OCI-LY1 (cell line): ENCODE data around the gene TIMM22.

Experiments
- H2AFZ ChIP-seq: fragments of 200-600 bp; sonication (generic), shearing (Covaris generic); 2 replicates; pipeline ENCODE4 v1.6.0; 2014; ENCODE audit warnings: antibody characterized with exemption, mild to moderate bottlenecking, low read length
- H3F3A ChIP-seq: fragments of 200-600 bp; sonication (generic), shearing (Covaris generic); 2 replicates; pipeline ENCODE4 v1.6.0; 2014; ENCODE audit warnings: mild to moderate bottlenecking, antibody characterized with exemption, low read length, moderate library complexity; ENCODE audit not compliant: insufficient read depth
- H3K27ac ChIP-seq: fragments of 200-600 bp; sonication (generic); 2 replicates; pipeline ENCODE4 v1.5.1; 2014; ENCODE audit warnings: low read length, mixed run types, mild to moderate bottlenecking, low read depth; ENCODE audit not compliant: poor library complexity, severe bottlenecking
- H3K27me3 ChIP-seq: fragments of 200-600 bp; sonication (generic); 2 replicates; pipeline ENCODE4 v1.6.0; 2014; ENCODE audit warnings: antibody characterized with exemption, mild to moderate bottlenecking, low read length, moderate library complexity; ENCODE audit not compliant: insufficient read depth
- H3K36me3 ChIP-seq: fragments of 200-600 bp; sonication (generic); 2 replicates; pipeline ENCODE4 v1.6.1; 2014; ENCODE audit warnings: mild to moderate bottlenecking, antibody characterized with exemption, low read length, moderate library complexity, mixed read lengths; ENCODE audit not compliant: insufficient read depth
- H3K4me1 ChIP-seq: fragments of 200-600 bp; sonication (generic); 2 replicates; pipeline ENCODE4 v1.5.1; 2014; ENCODE audit warnings: mild to moderate bottlenecking, low read length, moderate library complexity; ENCODE audit not compliant: insufficient read depth, severe bottlenecking
- H3K4me2 ChIP-seq: fragments of 200-600 bp; sonication (generic), shearing (Covaris generic); 2 replicates; pipeline ENCODE4 v1.6.1; 2014; ENCODE audit warnings: low read length
- H3K4me3 ChIP-seq: fragments of 200-600 bp; sonication (generic); 2 replicates; pipeline ENCODE4 v1.5.1; 2014; ENCODE audit warnings: low read length, low read depth, mild to moderate bottlenecking, mixed read lengths; ENCODE audit not compliant: poor library complexity, severe bottlenecking
- H3K79me2 ChIP-seq: fragments of 200-600 bp; shearing (Covaris generic); 2 replicates; pipeline ENCODE4 v1.6.1; 2016; ENCODE audit warnings: mixed run types, low read length, mixed read lengths; ENCODE audit not compliant: insufficient read depth
- H3K9ac ChIP-seq: fragments of 200-600 bp; sonication (generic), shearing (Covaris generic); 2 replicates; pipeline ENCODE4 v1.6.1; 2014; ENCODE audit warnings: mild to moderate bottlenecking, low read length, mixed read lengths
- H3K9me2 ChIP-seq: fragments of 200-600 bp; sonication (generic), shearing (Covaris generic); 2 replicates; pipeline ENCODE4 v1.6.1; 2014; ENCODE audit warnings: low read depth, mild to moderate bottlenecking, low read length, mixed read lengths
- H3K9me3 ChIP-seq: fragments of 200-600 bp; shearing (Covaris generic); 2 replicates; pipeline ENCODE4 v1.6.1; 2014; ENCODE audit warnings: low read length, mixed read lengths
- H4K20me1 ChIP-seq: fragments of 200-600 bp; sonication (generic), shearing (Covaris generic); 2 replicates; pipeline ENCODE4 v1.6.0; 2016; ENCODE audit warnings: mild to moderate bottlenecking, low read length; ENCODE audit not compliant: insufficient read depth
- CTCF ChIP-seq: fragments of 200-600 bp; sonication (generic), shearing (Covaris generic); IDR thresholded peaks from 2 replicates; pipeline ENCODE4 v1.5.1; 2017; ENCODE audit warnings: mild to moderate bottlenecking, antibody characterized with exemption, low read length, moderate library complexity, mixed read lengths
- EZH2 ChIP-seq: fragments of 200-600 bp; sonication (generic), shearing (Covaris generic); IDR thresholded peaks from 2 replicates; pipeline ENCODE4 v1.8.0; 2017; ENCODE audit warnings: borderline replicate concordance, mixed run types, mild to moderate bottlenecking, antibody characterized with exemption, low read length, moderate library complexity, mixed read lengths

The TIMM22 gene

GRCh38 chr17:1002771-1003555, 6.0 kb downstream of the TIMM22 start:
- H2AFZ ChIP-seq: no peak overlapping the region
- H3F3A ChIP-seq: no peaks in the 10 kb centered on the region
- no peak overlapping the region for H3K27ac ChIP-seq
- no peaks in the 10 kb centered on the region for H3K9me3 ChIP-seq
- H3K36me3 ChIP-seq: peaks cover 66% of the 10 kb centered on the region
- no peak overlapping the region for H3K4me3 ChIP-seq
- H4K20me1 ChIP-seq: no peaks in the 10 kb centered on the region
- H3K4me1 ChIP-seq: peaks cover 5% of the 10 kb centered on the region
- H3K27me3 ChIP-seq: no peaks in the 10 kb centered on the region
- H3K9me2 ChIP-seq: no peaks in the 10 kb centered on the region
- H3K4me2 ChIP-seq: no peak overlapping the region
- no peak for TF ChIP-seq EZH2
- no peak for TF ChIP-seq CTCF
- H3K9ac ChIP-seq: no peak overlapping the region
- H3K79me2 ChIP-seq: no peaks in the 10 kb centered on the region

- H2AFZ ChIP-seq: no peak overlapping the region
- no peak overlapping the region for H3K4me2 ChIP-seq
- H3K9me3 ChIP-seq: no peaks in the 10 kb centered on the region
- no peaks in the 10 kb centered on the region for H3F3A ChIP-seq
- H3K36me3 ChIP-seq: peaks cover 66% of the 10 kb centered on the region
- TF ChIP-seq EZH2 (no peak), CTCF (no peak)
- no peak overlapping the region for H3K9ac ChIP-seq
- H3K4me3 ChIP-seq: no peak overlapping the region
- H3K9me2 ChIP-seq: no peaks in the 10 kb centered on the region
- H4K20me1 ChIP-seq: no peaks in the 10 kb centered on the region
- no peaks in the 10 kb centered on the region for H3K4me1 ChIP-seq
- H3K27ac ChIP-seq: no peak overlapping the region
- H3K79me2 ChIP-seq: no peaks in the 10 kb centered on the region
- H3K27me3 ChIP-seq: no peaks in the 10 kb centered on the region
Measured at GRCh38 chr17:1003633-1003971, 6.7 kb downstream of the TIMM22 start.

- no peaks in the 10 kb centered on the region for H3K79me2 ChIP-seq
- no peak overlapping the region for H3K27ac ChIP-seq
- no peak overlapping the region for H2AFZ ChIP-seq
- peaks cover 68% of the 10 kb centered on the region for H3K36me3 ChIP-seq
- H3K27me3 ChIP-seq: no peaks in the 10 kb centered on the region
- H3K4me3 ChIP-seq: no peak overlapping the region
- no peak overlapping the region for H3K4me2 ChIP-seq
- H4K20me1 ChIP-seq: no peaks in the 10 kb centered on the region
- no peaks in the 10 kb centered on the region for H3K9me3 ChIP-seq
- no peaks in the 10 kb centered on the region for H3K9me2 ChIP-seq
- no peaks in the 10 kb centered on the region for H3K4me1 ChIP-seq
- H3F3A ChIP-seq: no peaks in the 10 kb centered on the region
- TF ChIP-seq EZH2 (no peak), CTCF (no peak)
- no peak overlapping the region for H3K9ac ChIP-seq
Measured at GRCh38 chr17:1003972-1004768, 7.2 kb downstream of the TIMM22 start.
